ENCODE results near the gene FSD1.

FSD1 gene

DNA sequence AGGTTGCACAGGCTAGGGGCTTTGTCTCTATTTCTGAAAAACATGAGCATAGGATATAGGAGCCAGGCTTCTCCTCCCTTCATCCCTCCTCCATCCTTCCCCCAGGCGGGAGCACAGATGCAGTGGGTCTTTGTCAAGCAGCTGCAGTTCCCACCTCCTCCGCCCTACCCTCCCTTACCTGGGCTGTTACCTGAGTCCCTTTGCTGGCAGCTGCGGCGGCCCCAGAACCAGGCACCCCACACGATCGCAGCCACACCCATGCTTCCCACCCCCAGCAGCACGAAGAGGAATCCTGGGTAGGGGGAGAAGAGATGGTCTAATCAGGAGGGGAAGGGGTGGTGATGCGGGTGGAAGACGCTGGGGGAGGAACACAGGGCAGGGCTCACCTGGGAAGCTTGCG lies 10.0 kb upstream of the FSD1 start:
- TF ChIP-seq YY1 (IDR thresholded peaks at IDR 0.05; ENCODE audit: low read depth): no peak
- TF ChIP-seq ZBTB7A (IDR thresholded peaks at IDR 0.05; ENCODE audit: low read depth): no peak
- no peak for TF ChIP-seq FOXM1 (IDR thresholded peaks at IDR 0.05; ENCODE audit: borderline replicate concordance, low read depth)
- no peak for TF ChIP-seq NFIC (IDR thresholded peaks at IDR 0.05)
- TF ChIP-seq RAD21 (IDR thresholded peaks at IDR 0.05; ENCODE audit: low read depth): no peak
- TF ChIP-seq, protein P1, sequence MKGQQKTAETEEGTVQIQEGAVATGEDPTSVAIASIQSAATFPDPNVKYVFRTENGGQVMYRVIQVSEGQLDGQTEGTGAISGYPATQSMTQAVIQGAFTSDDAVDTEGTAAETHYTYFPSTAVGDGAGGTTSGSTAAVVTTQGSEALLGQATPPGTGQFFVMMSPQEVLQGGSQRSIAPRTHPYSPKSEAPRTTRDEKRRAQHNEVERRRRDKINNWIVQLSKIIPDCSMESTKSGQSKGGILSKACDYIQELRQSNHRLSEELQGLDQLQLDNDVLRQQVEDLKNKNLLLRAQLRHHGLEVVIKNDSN (IDR thresholded peaks at IDR 0.05): no peak
- TF ChIP-seq, protein P2, sequence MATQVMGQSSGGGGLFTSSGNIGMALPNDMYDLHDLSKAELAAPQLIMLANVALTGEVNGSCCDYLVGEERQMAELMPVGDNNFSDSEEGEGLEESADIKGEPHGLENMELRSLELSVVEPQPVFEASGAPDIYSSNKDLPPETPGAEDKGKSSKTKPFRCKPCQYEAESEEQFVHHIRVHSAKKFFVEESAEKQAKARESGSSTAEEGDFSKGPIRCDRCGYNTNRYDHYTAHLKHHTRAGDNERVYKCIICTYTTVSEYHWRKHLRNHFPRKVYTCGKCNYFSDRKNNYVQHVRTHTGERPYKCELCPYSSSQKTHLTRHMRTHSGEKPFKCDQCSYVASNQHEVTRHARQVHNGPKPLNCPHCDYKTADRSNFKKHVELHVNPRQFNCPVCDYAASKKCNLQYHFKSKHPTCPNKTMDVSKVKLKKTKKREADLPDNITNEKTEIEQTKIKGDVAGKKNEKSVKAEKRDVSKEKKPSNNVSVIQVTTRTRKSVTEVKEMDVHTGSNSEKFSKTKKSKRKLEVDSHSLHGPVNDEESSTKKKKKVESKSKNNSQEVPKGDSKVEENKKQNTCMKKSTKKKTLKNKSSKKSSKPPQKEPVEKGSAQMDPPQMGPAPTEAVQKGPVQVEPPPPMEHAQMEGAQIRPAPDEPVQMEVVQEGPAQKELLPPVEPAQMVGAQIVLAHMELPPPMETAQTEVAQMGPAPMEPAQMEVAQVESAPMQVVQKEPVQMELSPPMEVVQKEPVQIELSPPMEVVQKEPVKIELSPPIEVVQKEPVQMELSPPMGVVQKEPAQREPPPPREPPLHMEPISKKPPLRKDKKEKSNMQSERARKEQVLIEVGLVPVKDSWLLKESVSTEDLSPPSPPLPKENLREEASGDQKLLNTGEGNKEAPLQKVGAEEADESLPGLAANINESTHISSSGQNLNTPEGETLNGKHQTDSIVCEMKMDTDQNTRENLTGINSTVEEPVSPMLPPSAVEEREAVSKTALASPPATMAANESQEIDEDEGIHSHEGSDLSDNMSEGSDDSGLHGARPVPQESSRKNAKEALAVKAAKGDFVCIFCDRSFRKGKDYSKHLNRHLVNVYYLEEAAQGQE (IDR thresholded peaks at IDR 0.05; ENCODE audit: low read depth): no peak
- no peak for TF ChIP-seq CEBPB (IDR thresholded peaks at IDR 0.05)
- TF ChIP-seq CREB1 (IDR thresholded peaks at IDR 0.05; ENCODE audit: low read depth): no peak
- no peak for TF ChIP-seq TCF12 (IDR thresholded peaks at IDR 0.05; ENCODE audit: low read depth)
- TF ChIP-seq EP300 (IDR thresholded peaks at IDR 0.05; ENCODE audit: borderline replicate concordance): no peak
- TF ChIP-seq TEAD4 (IDR thresholded peaks at IDR 0.05): no peak
- no peak for TF ChIP-seq EGR1 (IDR thresholded peaks at IDR 0.05)
- no peak for TF ChIP-seq TAF1 (IDR thresholded peaks at IDR 0.05; ENCODE audit: low read depth)

DNA sequence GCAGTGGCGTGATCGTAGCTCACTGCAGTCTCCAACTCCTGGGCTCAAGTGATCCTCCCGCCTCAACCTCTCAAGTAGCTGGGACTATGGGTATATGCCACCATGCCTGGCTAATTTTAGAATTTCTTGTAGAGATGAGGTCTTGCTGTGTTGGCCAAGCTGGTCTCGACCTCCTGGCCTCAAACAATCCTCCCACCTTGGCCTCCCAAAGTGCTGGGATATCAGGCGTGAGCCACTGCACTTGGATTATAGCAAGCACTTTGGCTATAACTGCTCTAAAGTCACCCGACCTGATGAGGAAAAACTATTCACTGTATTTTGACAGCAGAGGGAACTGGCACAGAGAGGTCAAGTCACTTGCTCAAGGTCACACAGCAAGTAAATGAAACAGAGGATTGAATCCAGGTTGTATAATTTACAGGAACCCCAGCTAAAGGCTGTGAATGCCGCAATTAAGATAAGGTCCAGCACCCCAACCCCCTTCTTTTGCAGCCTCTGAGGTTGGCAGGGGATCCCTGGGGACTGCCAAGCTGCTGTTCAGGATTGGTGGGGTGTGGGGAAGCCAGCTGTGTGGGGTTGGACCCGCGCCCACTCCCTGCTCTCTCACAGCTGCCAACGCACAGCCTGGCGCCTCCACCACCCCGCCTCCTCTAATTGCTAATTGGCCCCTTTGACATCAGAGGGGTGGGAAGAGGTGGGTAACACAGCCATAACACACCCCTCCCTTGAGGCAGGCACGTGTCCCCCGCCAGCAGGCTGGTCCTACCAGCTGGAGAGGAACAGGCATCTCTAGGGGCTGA lies 8.2 kb upstream of the FSD1 start:
- TF ChIP-seq CEBPB (IDR thresholded peaks at IDR 0.05) (no peak), ZBTB7A (IDR thresholded peaks at IDR 0.05; ENCODE audit: low read depth) (no peak), TEAD4 (IDR thresholded peaks at IDR 0.05) (no peak), TCF12 (IDR thresholded peaks at IDR 0.05; ENCODE audit: low read depth) (no peak), EP300 (IDR thresholded peaks at IDR 0.05; ENCODE audit: borderline replicate concordance) (no peak), FOXM1 (IDR thresholded peaks at IDR 0.05; ENCODE audit: borderline replicate concordance, low read depth) (no peak), YY1 (IDR thresholded peaks at IDR 0.05; ENCODE audit: low read depth) (no peak), CREB1 (IDR thresholded peaks at IDR 0.05; ENCODE audit: low read depth) (no peak), NFIC (IDR thresholded peaks at IDR 0.05) (peak; percentile 72), EGR1 (IDR thresholded peaks at IDR 0.05) (no peak; the same call in 1 of the 2 replicates)
- TF ChIP-seq, protein P2 (IDR thresholded peaks at IDR 0.05; ENCODE audit: low read depth): no peak
- TF ChIP-seq, protein P1 (IDR thresholded peaks at IDR 0.05): peak; percentile 81
- TF ChIP-seq, protein P3, sequence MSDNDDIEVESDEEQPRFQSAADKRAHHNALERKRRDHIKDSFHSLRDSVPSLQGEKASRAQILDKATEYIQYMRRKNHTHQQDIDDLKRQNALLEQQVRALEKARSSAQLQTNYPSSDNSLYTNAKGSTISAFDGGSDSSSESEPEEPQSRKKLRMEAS (IDR thresholded peaks at IDR 0.05): peak; percentile 68

DNA sequence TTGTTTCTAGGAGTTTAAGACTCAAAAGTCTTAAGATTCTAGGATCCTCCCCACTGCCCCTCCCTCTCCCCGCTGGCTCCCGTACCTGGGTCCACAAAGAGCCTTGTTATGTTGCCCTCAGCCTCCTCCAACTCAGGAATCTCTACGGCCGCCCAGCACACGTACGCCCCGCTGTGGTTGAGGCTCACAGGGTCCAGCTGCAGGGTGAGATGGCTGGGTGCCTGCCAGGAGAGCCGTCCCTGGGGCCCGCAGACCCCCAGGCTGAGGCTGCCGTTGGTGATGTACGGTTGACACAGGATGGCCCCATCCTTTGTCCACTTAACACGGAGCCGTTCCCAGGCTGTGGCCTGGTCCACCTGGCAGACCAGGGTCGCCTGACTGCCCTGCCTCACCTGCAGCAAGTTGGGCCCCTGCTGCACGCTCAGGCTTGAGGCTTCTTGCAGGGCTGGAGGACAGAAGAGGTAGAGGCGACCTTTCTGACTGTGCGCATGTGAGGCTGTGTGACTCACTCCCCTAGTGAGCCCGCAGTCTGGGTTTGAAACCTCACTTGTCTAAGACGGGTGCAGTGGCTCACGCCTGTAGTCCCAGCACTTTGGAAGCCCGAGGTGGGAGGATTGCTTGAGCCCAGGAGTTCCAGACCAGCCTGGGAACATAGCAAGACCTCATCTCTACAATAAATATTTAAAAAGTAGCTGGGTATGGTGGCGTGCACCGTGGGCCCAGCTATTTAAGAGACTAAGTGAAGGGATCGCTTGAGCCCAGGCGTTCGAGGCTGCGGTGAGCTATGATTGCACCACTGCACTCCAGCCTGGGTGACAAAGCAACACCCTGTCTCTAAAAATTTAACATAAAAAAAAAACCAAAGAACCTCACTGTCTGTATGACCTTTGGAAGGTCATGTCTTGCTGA lies 6.2 kb upstream of the FSD1 start:
- TF ChIP-seq, protein P3 (IDR thresholded peaks at IDR 0.05): no peak
- TF ChIP-seq TAF1 (IDR thresholded peaks at IDR 0.05; ENCODE audit: low read depth) (no peak), TCF12 (IDR thresholded peaks at IDR 0.05; ENCODE audit: low read depth) (no peak), TEAD4 (IDR thresholded peaks at IDR 0.05) (no peak), FOXM1 (IDR thresholded peaks at IDR 0.05; ENCODE audit: borderline replicate concordance, low read depth) (no peak), NFIC (IDR thresholded peaks at IDR 0.05) (no peak), YY1 (IDR thresholded peaks at IDR 0.05; ENCODE audit: low read depth) (no peak), CEBPB (IDR thresholded peaks at IDR 0.05) (no peak), EGR1 (IDR thresholded peaks at IDR 0.05) (no peak), RAD21 (IDR thresholded peaks at IDR 0.05; ENCODE audit: low read depth) (no peak), ZBTB7A (IDR thresholded peaks at IDR 0.05; ENCODE audit: low read depth) (no peak), CREB1 (IDR thresholded peaks at IDR 0.05; ENCODE audit: low read depth) (no peak), EP300 (IDR thresholded peaks at IDR 0.05; ENCODE audit: borderline replicate concordance) (no peak)
- TF ChIP-seq, protein P1 (IDR thresholded peaks at IDR 0.05): no peak
- TF ChIP-seq, protein P2 (IDR thresholded peaks at IDR 0.05; ENCODE audit: low read depth): no peak

Measured in Ishikawa (cell line).